Measurements from ENCODE around the gene PALLD.

The PALLD gene

GRCh38 chr4:168751263-168752225 is 254.7 kb downstream of the PALLD start:
- no peak overlapping the region for H3K4me2 ChIP-seq (ENCODE audit: low read length)
- H4K20me1 ChIP-seq (ENCODE audit: insufficient read depth, low read length), result no peaks in the 10 kb centered on the region
- H3K9me3 ChIP-seq (ENCODE audit: low read length), result no peaks in the 10 kb centered on the region
- H3K9me2 ChIP-seq (ENCODE audit: low read depth, low read length), result no peaks in the 10 kb centered on the region
- no peaks in the 10 kb centered on the region for H3K4me1 ChIP-seq (ENCODE audit: insufficient read depth, low read length, severe bottlenecking)
- no peak overlapping the region for H2AFZ ChIP-seq (ENCODE audit: low read length)
- no peak overlapping the region for H3K9ac ChIP-seq (ENCODE audit: low read length)
- no peaks in the 10 kb centered on the region for H3F3A ChIP-seq (ENCODE audit: insufficient read depth, low read length)
- H3K79me2 ChIP-seq (ENCODE audit: insufficient read depth, low read length), result no peaks in the 10 kb centered on the region
- H3K27me3 ChIP-seq (ENCODE audit: insufficient read depth, low read length), result no peaks in the 10 kb centered on the region
- TF ChIP-seq EZH2 (IDR thresholded peaks at IDR 0.05; ENCODE audit: borderline replicate concordance, low read length) (no peak), CTCF (IDR thresholded peaks at IDR 0.05; ENCODE audit: low read length) (no peak)
- H3K4me3 ChIP-seq (ENCODE audit: low read depth, low read length, poor library complexity, severe bottlenecking), result no peak overlapping the region
- no peaks in the 10 kb centered on the region for H3K36me3 ChIP-seq (ENCODE audit: insufficient read depth, low read length)
- no peak overlapping the region for H3K27ac ChIP-seq (ENCODE audit: low read depth, low read length, poor library complexity, severe bottlenecking)

GRCh38 chr4:168755598-168756477 is 259.0 kb downstream of the PALLD start:
- Histone ChIP-seq H4K20me1 (ENCODE audit: insufficient read depth, low read length) (no peaks in the 10 kb centered on the region), H3K4me1 (ENCODE audit: insufficient read depth, low read length, severe bottlenecking) (no peaks in the 10 kb centered on the region), H2AFZ (ENCODE audit: low read length) (no peak overlapping the region), H3F3A (ENCODE audit: insufficient read depth, low read length) (no peaks in the 10 kb centered on the region), H3K27me3 (ENCODE audit: insufficient read depth, low read length) (no peaks in the 10 kb centered on the region), H3K79me2 (ENCODE audit: insufficient read depth, low read length) (no peaks in the 10 kb centered on the region), H3K27ac (ENCODE audit: low read depth, low read length, poor library complexity, severe bottlenecking) (no peak overlapping the region), H3K4me3 (ENCODE audit: low read depth, low read length, poor library complexity, severe bottlenecking) (no peak overlapping the region), H3K36me3 (ENCODE audit: insufficient read depth, low read length) (no peaks in the 10 kb centered on the region), H3K9me3 (ENCODE audit: low read length) (no peaks in the 10 kb centered on the region), H3K9ac (ENCODE audit: low read length) (no peak overlapping the region), H3K4me2 (ENCODE audit: low read length) (no peak overlapping the region), H3K9me2 (ENCODE audit: low read depth, low read length) (no peaks in the 10 kb centered on the region)
- TF ChIP-seq EZH2 (IDR thresholded peaks at IDR 0.05; ENCODE audit: borderline replicate concordance, low read length) (no peak), CTCF (IDR thresholded peaks at IDR 0.05; ENCODE audit: low read length) (no peak)

- no peak overlapping the region for H3K9ac ChIP-seq (ENCODE audit: low read length)
- TF ChIP-seq CTCF (IDR thresholded peaks at IDR 0.05; ENCODE audit: low read length) (no peak), EZH2 (IDR thresholded peaks at IDR 0.05; ENCODE audit: borderline replicate concordance, low read length) (no peak)
These were observed 260.6 kb downstream of the PALLD start for GRCh38 chr4:168757500-168757899.

More at GRCh38 chr4:168757500-168757899, 260.6 kb downstream of the PALLD start:
- no peaks in the 10 kb centered on the region for H3F3A ChIP-seq (ENCODE audit: insufficient read depth, low read length)
- H3K79me2 ChIP-seq (ENCODE audit: insufficient read depth, low read length), result no peaks in the 10 kb centered on the region
- H3K9me3 ChIP-seq (ENCODE audit: low read length), result no peaks in the 10 kb centered on the region
- H4K20me1 ChIP-seq (ENCODE audit: insufficient read depth, low read length), result no peaks in the 10 kb centered on the region
- H3K4me3 ChIP-seq (ENCODE audit: low read depth, low read length, poor library complexity, severe bottlenecking), result no peak overlapping the region
- no peak overlapping the region for H3K27ac ChIP-seq (ENCODE audit: low read depth, low read length, poor library complexity, severe bottlenecking)
- no peak overlapping the region for H3K4me2 ChIP-seq (ENCODE audit: low read length)
- no peak overlapping the region for H2AFZ ChIP-seq (ENCODE audit: low read length)
- H3K36me3 ChIP-seq (ENCODE audit: insufficient read depth, low read length), result no peaks in the 10 kb centered on the region
- H3K4me1 ChIP-seq (ENCODE audit: insufficient read depth, low read length, severe bottlenecking), result no peaks in the 10 kb centered on the region
- no peaks in the 10 kb centered on the region for H3K9me2 ChIP-seq (ENCODE audit: low read depth, low read length)
- H3K27me3 ChIP-seq (ENCODE audit: insufficient read depth, low read length), result no peaks in the 10 kb centered on the region
